Body of pancreas (tissue), 4 donors: Measurements from ENCODE around the gene PDAP1.

Experiments
- CTCF ChIP-seq, 7 experiments: fragments of 450-650 bp in 4 of 7; fragments of 200-600 bp in 3 of 7; sonication (generic) in 3 of 7; IDR thresholded peaks; one replicate each; pipeline ENCODE4 v1.5.1; 2016 to 2019; ENCODE audit warnings: antibody characterized with exemption in 7 of 7
- POLR2A ChIP-seq, 3 donors: fragments of 450-650 bp; IDR thresholded peaks; one replicate each; pipeline ENCODE4 v1.6.1; 2016; ENCODE audit warnings: antibody characterized with exemption in 3 of 3, mild to moderate bottlenecking in 2 of 3

GRCh38 chr7:99433158-99433557 lies 24.8 kb upstream of the PDAP1 start:
- TF ChIP-seq CTCF (IDR thresholded peaks at IDR 0.05) (no peak), POLR2A (IDR thresholded peaks at IDR 0.05) (no peak)
